ENCODE measurements around the gene DCAF12. TPM values are rescaled to one million over a fixed set of nuclear protein-coding genes. Genes with fewer than 3 reads are reported as not detected.

DCAF12 gene
- total and polyA plus RNA-seq, 11 donors: 5.6 to 29.4 (median 16.7) TPM

DNA sequence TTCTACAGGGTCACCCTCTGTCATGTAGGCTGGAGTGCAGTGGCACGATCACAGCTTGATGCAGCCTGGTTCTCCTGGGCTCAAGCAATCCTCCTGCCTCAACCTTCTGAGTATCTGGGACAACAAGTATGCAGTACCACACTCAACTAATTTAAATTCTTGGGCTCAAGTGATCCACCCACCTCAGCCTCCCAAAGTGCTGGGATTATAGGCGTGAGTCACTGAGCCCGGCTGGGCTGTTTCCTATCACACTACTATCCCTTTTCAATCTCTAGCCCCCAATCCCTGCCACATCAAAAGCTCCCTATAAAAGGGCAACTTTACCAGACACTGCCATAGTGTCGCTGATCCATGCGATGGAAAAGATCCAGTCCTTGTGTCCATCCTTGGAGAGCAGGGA lies 20.4 kb downstream of the DCAF12 start:
- peaks cover 0 to 14% (median 5%) of the 10 kb centered on the region in 12 donors for H3K4me1 ChIP-seq
- H3K36me3 ChIP-seq: peaks cover 0 to 91% (median 77%) of the 10 kb centered on the region in 9 donors

GRCh38 chr9:34102796-34103195 lies 23.7 kb downstream of the DCAF12 start:
- H3K4me1 ChIP-seq: no peaks in the 10 kb centered on the region
- H3K27ac ChIP-seq: no peak overlapping the region
- no peaks in the 10 kb centered on the region for H3K9me3 ChIP-seq
- WGBS, 4 donors: 89 to 92% (median 91%) methylated on average over 11 of the region's 11 CpGs
- ATAC-seq: no peak
- TF ChIP-seq CTCF (IDR thresholded peaks at IDR 0.05): no peak
- no peak for TF ChIP-seq POLR2A (IDR thresholded peaks at IDR 0.05)
- H3K4me3 ChIP-seq: no peak overlapping the region
- peaks cover 0 to 100% (median 93%) of the 10 kb centered on the region in 9 donors for H3K36me3 ChIP-seq
- no peak for DNase-seq
- intact Hi-C loops (cut with DNase I): no loop called here
- no peaks in the 10 kb centered on the region for H3K27me3 ChIP-seq

More for the DNA sequence above, 20.4 kb downstream of the DCAF12 start:
- H3K9me3 ChIP-seq: no peaks in the 10 kb centered on the region
- intact Hi-C loops (cut with DNase I): no loop called here
- TF ChIP-seq POLR2A (IDR thresholded peaks at IDR 0.05): no peak
- no peak for TF ChIP-seq CTCF (IDR thresholded peaks at IDR 0.05)
- H3K27me3 ChIP-seq: no peaks in the 10 kb centered on the region
- ATAC-seq: no peak
- no peak for DNase-seq
- no peak overlapping the region for H3K4me3 ChIP-seq
- WGBS, 4 donors: 93 to 97% (median 97%) methylated on average over 5 of the region's 5 CpGs
- H3K27ac ChIP-seq: no peak overlapping the region

DNA sequence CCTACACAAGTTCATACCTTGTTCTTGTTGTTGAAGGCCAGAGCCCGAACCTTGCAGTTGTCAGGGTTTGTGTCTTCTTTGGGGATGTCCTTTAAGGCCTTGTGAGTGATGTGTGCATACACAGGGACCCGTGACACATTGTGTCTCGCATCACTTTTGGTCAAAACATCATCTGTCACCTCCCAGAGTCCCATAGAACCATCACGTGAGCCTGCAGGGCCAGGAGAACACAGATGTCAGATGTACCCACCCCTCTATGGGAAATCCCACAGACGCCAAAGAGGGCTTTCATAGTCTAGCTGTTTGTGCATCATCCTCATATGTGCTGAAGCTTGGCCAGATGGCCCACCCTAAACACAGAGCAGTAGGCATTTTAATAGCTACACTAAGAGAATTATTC lies 28.2 kb downstream of the DCAF12 start:
- no peak for ATAC-seq
- 83 to 91% (median 89%) methylated on average over 5 of the region's 5 CpGs for WGBS, 4 donors
- intact Hi-C loops (cut with DNase I): loop anchor here in 2 of 10 donors (5.0 to 10.0 kb wide), 2 partner anchors 154 to 156 kb away; no protein-coding TSS in a partner anchor

DNA sequence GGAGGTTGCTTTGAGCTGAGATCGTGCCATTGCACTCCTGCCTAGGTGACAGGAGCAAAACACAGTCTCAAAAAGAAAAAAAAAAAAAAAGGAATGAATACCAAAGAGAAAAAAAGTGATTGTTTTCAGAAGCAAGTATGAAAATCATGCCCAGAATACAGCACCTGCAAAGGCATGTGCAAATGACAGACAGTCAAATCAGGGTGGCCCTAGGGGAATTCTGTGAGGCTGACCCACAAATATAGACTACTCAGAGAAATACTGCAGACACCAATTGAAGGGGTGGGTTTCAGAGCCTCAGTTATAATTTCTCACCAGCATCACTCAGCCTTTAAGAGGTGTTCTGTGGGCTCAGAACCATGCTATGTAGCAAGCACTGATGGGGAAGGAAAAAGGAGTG lies 28.6 kb downstream of the DCAF12 start:
- DNase-seq (no peak), ATAC-seq (no peak)
- H3K36me3 ChIP-seq: peaks cover 0 to 100% (median 93%) of the 10 kb centered on the region in 9 donors
- no peaks in the 10 kb centered on the region for H3K27me3 ChIP-seq
- no peaks in the 10 kb centered on the region for H3K9me3 ChIP-seq
- 91 to 100% (median 96%) methylated on average over 1 of the region's 1 CpG for WGBS, 4 donors
- peaks cover 0 to 13% (median 0%) of the 10 kb centered on the region in 12 donors for H3K4me1 ChIP-seq
- TF ChIP-seq POLR2A (IDR thresholded peaks at IDR 0.05) (no peak), CTCF (IDR thresholded peaks at IDR 0.05) (no peak)
- H3K27ac ChIP-seq: peak overlapping the region in 4 of 12 donors; percentile 38 to 76 (median 43)
- no peak overlapping the region for H3K4me3 ChIP-seq
- intact Hi-C loops (cut with DNase I): loop anchor here in 2 of 10 donors (5.0 to 10.0 kb wide), 2 partner anchors 154 to 157 kb away; no protein-coding TSS in a partner anchor

More for the DNA sequence above, 28.2 kb downstream of the DCAF12 start:
- Histone ChIP-seq H3K27me3 (no peaks in the 10 kb centered on the region), H3K36me3 (peaks cover 0 to 100% (median 93%) of the 10 kb centered on the region in 9 donors), H3K4me3 (no peak overlapping the region), H3K4me1 (peaks cover 0 to 12% (median 0%) of the 10 kb centered on the region in 12 donors), H3K27ac (no peak overlapping the region), H3K9me3 (no peaks in the 10 kb centered on the region)
- DNase-seq: no peak
- TF ChIP-seq CTCF (IDR thresholded peaks at IDR 0.05) (no peak), POLR2A (IDR thresholded peaks at IDR 0.05) (no peak)

Measured in heart left ventricle (tissue), 16 donors.